H9 (cell line): ENCODE measurements around the gene DOK1. TPM values are rescaled to one million over a fixed set of nuclear protein-coding genes. Genes with fewer than 3 reads are reported as not detected.

Experiments
- DNase-seq: peaks from one replicate; pipeline ENCODE4 v3.0.0-alpha.2; 2017
- H2AFZ ChIP-seq: one replicate; pipeline ENCODE4 v1.6.1; 2013; ENCODE audit warnings: mild to moderate bottlenecking, low read length, control low read depth, moderate library complexity
- H2AK5ac ChIP-seq: 2 replicates; pipeline ENCODE4 v1.6.1; 2013; ENCODE audit warnings: low read length, control low read depth, mixed read lengths; ENCODE audit not compliant: insufficient read length
- H2BK120ac ChIP-seq: one replicate; pipeline ENCODE4 v1.6.1; 2013; ENCODE audit warnings: low read depth, mild to moderate bottlenecking, low read length, control low read depth, inconsistent platforms; ENCODE audit not compliant: poor library complexity, severe bottlenecking
- H2BK12ac ChIP-seq: 2 replicates; pipeline ENCODE4 v1.6.1; 2013; ENCODE audit warnings: low read length, control low read depth, mixed read lengths, low read depth; ENCODE audit not compliant: insufficient read length
- H2BK15ac ChIP-seq: 2 replicates; pipeline ENCODE4 v1.6.1; 2013; ENCODE audit warnings: low read depth, low read length, control low read depth
- H2BK20ac ChIP-seq: one replicate; pipeline ENCODE4 v1.6.1; 2013; ENCODE audit warnings: low read depth, mild to moderate bottlenecking, low read length, control low read depth, inconsistent platforms; ENCODE audit not compliant: poor library complexity, severe bottlenecking
- H2BK5ac ChIP-seq: 2 replicates; pipeline ENCODE4 v1.6.1; 2013; ENCODE audit warnings: low read length, control low read depth, mixed read lengths; ENCODE audit not compliant: insufficient read length
- H3K14ac ChIP-seq: 2 replicates; pipeline ENCODE4 v1.6.1; 2013; ENCODE audit warnings: low read length, control low read depth; ENCODE audit not compliant: insufficient read depth
- H3K18ac ChIP-seq: 2 replicates; pipeline ENCODE4 v1.6.1; 2013; ENCODE audit warnings: low read depth, mild to moderate bottlenecking, mixed read lengths, low read length, control low read depth; ENCODE audit not compliant: insufficient read length
- H3K23ac ChIP-seq: 2 replicates; pipeline ENCODE4 v1.6.1; 2013; ENCODE audit warnings: low read length, control low read depth, mixed read lengths, low read depth; ENCODE audit not compliant: insufficient read length
- H3K23me2 ChIP-seq: 2 replicates; pipeline ENCODE4 v1.6.1; 2013; ENCODE audit warnings: low read depth, mild to moderate bottlenecking, mixed read lengths, low read length, control low read depth; ENCODE audit not compliant: insufficient read length, poor library complexity, severe bottlenecking
- H3K27ac ChIP-seq: 2 replicates; pipeline ENCODE4 v1.5.1; 2013; ENCODE audit warnings: low read length, control low read depth, mixed read lengths, low read depth; ENCODE audit not compliant: insufficient read length
- H3K27me3 ChIP-seq: 2 replicates; pipeline ENCODE4 v1.6.1; 2013; ENCODE audit warnings: low read length, control low read depth, inconsistent platforms; ENCODE audit not compliant: insufficient read depth
- H3K4ac ChIP-seq: 2 replicates; pipeline ENCODE4 v1.6.1; 2013; ENCODE audit warnings: low read depth, mild to moderate bottlenecking, control low read depth, inconsistent platforms, low read length, moderate library complexity
- H3K4me1 ChIP-seq: 2 replicates; pipeline ENCODE4 v1.6.1; 2013; ENCODE audit warnings: low read length, control low read depth, inconsistent platforms; ENCODE audit not compliant: insufficient read depth
- H3K4me2 ChIP-seq: 2 replicates; pipeline ENCODE4 v1.6.1; 2013; ENCODE audit warnings: low read length, control low read depth, mixed read lengths; ENCODE audit not compliant: insufficient read length, insufficient read depth
- H3K56ac ChIP-seq: 2 replicates; pipeline ENCODE4 v1.6.1; 2013; ENCODE audit warnings: low read depth, mild to moderate bottlenecking, mixed read lengths, low read length, control low read depth; ENCODE audit not compliant: insufficient read length
- H3K79me1 ChIP-seq: 2 replicates; pipeline ENCODE4 v1.6.1; 2013; ENCODE audit warnings: low read depth, mild to moderate bottlenecking, moderate library complexity, low read length, control low read depth, inconsistent platforms; ENCODE audit not compliant: insufficient read depth, poor library complexity, severe bottlenecking
- H3K79me2 ChIP-seq: 2 replicates; pipeline ENCODE4 v1.6.1; 2013; ENCODE audit warnings: low read length, control low read depth, inconsistent platforms; ENCODE audit not compliant: insufficient read depth
- H3K9ac ChIP-seq: 2 replicates; pipeline ENCODE4 v1.6.1; 2013; ENCODE audit warnings: low read length, control low read depth, mixed read lengths; ENCODE audit not compliant: insufficient read length; ENCODE audit errors: extremely low read depth
- H3K9me3 ChIP-seq: one replicate; pipeline ENCODE4 v1.6.1; 2013; ENCODE audit warnings: low read depth, low read length, inconsistent platforms; ENCODE audit not compliant: control insufficient read depth
- H3T11ph ChIP-seq: one replicate; pipeline ENCODE4 v1.6.1; 2013; ENCODE audit warnings: mild to moderate bottlenecking, low read length, control low read depth, inconsistent platforms
- H4K20me1 ChIP-seq: one replicate; pipeline ENCODE4 v1.6.1; 2013; ENCODE audit not compliant: control insufficient read depth, insufficient read length, insufficient read depth
- H4K5ac ChIP-seq: 2 replicates; pipeline ENCODE4 v1.6.1; 2013; ENCODE audit warnings: low read depth, mild to moderate bottlenecking, mixed read lengths, low read length, control low read depth; ENCODE audit not compliant: insufficient read length
- H4K8ac ChIP-seq: replicated peaks from 2 replicates; pipeline ENCODE4 v1.6.1; 2013; ENCODE audit warnings: low read length, control low read depth, mixed read lengths, low read depth; ENCODE audit not compliant: insufficient read length
- H4K91ac ChIP-seq: 2 replicates; pipeline ENCODE4 v1.6.1; 2013; ENCODE audit warnings: low read depth, mild to moderate bottlenecking, moderate library complexity, mixed read lengths, low read length, control low read depth; ENCODE audit not compliant: insufficient read length
- H3K27ac Mint-ChIP-seq, 3 experiments: 2 replicates in 2 of 3; 3 replicates in 1 of 3; pipeline ENCODE4 v1.8.0; 2020 to 2021; ENCODE audit warnings: mixed read lengths in 3 of 3, mild to moderate bottlenecking in 1 of 3, moderate library complexity in 1 of 3
- H3K27me3 Mint-ChIP-seq: 2 replicates; pipeline ENCODE4 v1.8.0; 2021; ENCODE audit warnings: low read depth, mild to moderate bottlenecking, moderate library complexity, mixed read lengths
- H3K36me3 Mint-ChIP-seq, 3 experiments: 2 replicates in 2 of 3; 3 replicates in 1 of 3; pipeline ENCODE4 v1.8.0; 2020 to 2021; ENCODE audit warnings: low read depth in 3 of 3, mixed read lengths in 3 of 3; ENCODE audit not compliant: insufficient read depth in 1 of 3
- H3K4me1 Mint-ChIP-seq, 2 experiments: 2 replicates each; pipeline ENCODE4 v1.8.0; 2020; ENCODE audit warnings: mixed read lengths in 2 of 2
- H3K4me3 Mint-ChIP-seq, 2 experiments: 2 replicates in 1 of 2; 3 replicates in 1 of 2; pipeline ENCODE4 v1.8.0; 2020 to 2021; ENCODE audit warnings: mild to moderate bottlenecking in 2 of 2, mixed read lengths in 2 of 2, moderate library complexity in 1 of 2
- H3K9me3 Mint-ChIP-seq, 2 experiments: 2 replicates in 1 of 2; 3 replicates in 1 of 2; pipeline ENCODE4 v1.8.0; 2020; ENCODE audit warnings: mild to moderate bottlenecking in 2 of 2, mixed read lengths in 2 of 2, moderate library complexity in 1 of 2
- CTCF ChIP-seq: fragments of 200-600 bp; sonication (generic); conservative IDR thresholded peaks from 3 replicates; pipeline ENCODE4 v1.8.0; 2021; ENCODE audit warnings: antibody characterized with exemption, mild to moderate bottlenecking
- WGBS: extraction: QIAGEN DNeasy Blood & Tissue Kit; methylation state at CpG from one replicate; pipeline ENCODE4 v1.1.7; 2013; ENCODE audit warnings: missing lambda C conversion rate, low lambda C conversion rate, mixed read lengths; ENCODE audit not compliant: insufficient read length; ENCODE audit errors: extremely low coverage; 5-methylcytosine and 5-hydroxymethylcytosine counted together
- total RNA-seq: library from RNA; stranded (reverse); gene quantifications from 2 replicates; pipeline ENCODE4 v1.2.1, GENCODE V29; 2021

DOK1 gene
- total RNA-seq, 1 experiment from 2014 or later: 16.0 TPM

- H3K27ac ChIP-seq: no peak overlapping the region
- H3K36me3 Mint-ChIP-seq: peaks cover 0 to 3% (median 2%) of the 10 kb centered on the region in 3 experiments; a peak in 3 of 7 replicates
- H4K8ac ChIP-seq: no peak overlapping the region
- no peak overlapping the region for H3K56ac ChIP-seq
- WGBS: no CpG with 5 or more reads among the region's 1 CpG
- H2AFZ ChIP-seq: no peak overlapping the region
- TF ChIP-seq CTCF: no peak
- no peak overlapping the region for H2BK15ac ChIP-seq
- H2BK20ac ChIP-seq: no peak overlapping the region
- H2AK5ac ChIP-seq: no peak overlapping the region
- H3K9me3 ChIP-seq: no peaks in the 10 kb centered on the region
- H3K79me2 ChIP-seq: 0 out of 2 replicates have a peak, but pooled peaks cover 2% of the 10 kb centered on the region
- no peak overlapping the region for H4K5ac ChIP-seq
- H2BK12ac ChIP-seq: no peak overlapping the region
- H3K79me1 ChIP-seq: no peaks in the 10 kb centered on the region
- H3K4me1 ChIP-seq: no peaks in the 10 kb centered on the region
- no peak overlapping the region for H4K91ac ChIP-seq
- H3K14ac ChIP-seq: no peak overlapping the region
- H3T11ph ChIP-seq: no peak overlapping the region
- no peak overlapping the region for H2BK120ac ChIP-seq
- peaks cover 9% of the 10 kb centered on the region for H3K27me3 Mint-ChIP-seq
- peaks cover 5 to 10% of the 10 kb centered on the region in 2 experiments for H3K4me1 Mint-ChIP-seq
- no peak overlapping the region for H3K27ac Mint-ChIP-seq
- no peak overlapping the region for H3K4ac ChIP-seq
- no peak overlapping the region for H3K18ac ChIP-seq
- no peak overlapping the region for H3K23ac ChIP-seq
- no peak overlapping the region for H2BK5ac ChIP-seq
- no peaks in the 10 kb centered on the region for H4K20me1 ChIP-seq
- no peaks in the 10 kb centered on the region for H3K9me3 Mint-ChIP-seq
- no peaks in the 10 kb centered on the region for H3K23me2 ChIP-seq
- H3K4me2 ChIP-seq: no peak overlapping the region
- no peaks in the 10 kb centered on the region for H3K27me3 ChIP-seq
- H3K9ac ChIP-seq: no peak overlapping the region
- no peak overlapping the region for H3K4me3 Mint-ChIP-seq
- no peak for DNase-seq
These were observed 11.5 kb upstream of the DOK1 start for GRCh38 chr2:74542978-74543377.
